Lower leg skin (tissue), 4 donors: ENCODE data around the gene IL12B. TPM values are rescaled to one million over a fixed set of nuclear protein-coding genes. Genes with fewer than 3 reads are reported as not detected.
"Not testable (repeated sequence)": the region's sequence is repeated elsewhere in the genome, so short reads cannot be mapped to it uniquely, and the experiment has no call there.

Experiments
- DNase-seq, 2 donors: peaks; one replicate each; pipeline ENCODE4 v3.0.0-alpha.2; 2019; ENCODE audit warnings: low spot score in 2 of 2
- H3K4me3 ChIP-seq: fragments of 200-600 bp; sonication (generic); 2 replicates; pipeline ENCODE4 v1.5.1; 2017; ENCODE audit warnings: mild to moderate bottlenecking, low read depth; ENCODE audit not compliant: poor library complexity, severe bottlenecking
- CTCF ChIP-seq, 3 donors: fragments of 450-650 bp; IDR thresholded peaks; one replicate each; pipeline ENCODE4 v1.5.1; 2016; ENCODE audit warnings: antibody characterized with exemption in 3 of 3, mild to moderate bottlenecking in 3 of 3, moderate library complexity in 2 of 3
- POLR2A ChIP-seq, 2 donors: fragments of 450-650 bp; IDR thresholded peaks; one replicate each; pipeline ENCODE4 v1.6.1; 2016 to 2017; ENCODE audit warnings: antibody characterized with exemption in 2 of 2, mild to moderate bottlenecking in 1 of 2, moderate library complexity in 1 of 2
- WGBS, 2 donors: methylation state at CpG; one replicate each; pipeline ENCODE4 v1.1.5; 2018; 5-methylcytosine and 5-hydroxymethylcytosine counted together
- intact Hi-C: fragments of 100-400 bp; cut with DNase I; formaldehyde crosslinking; loops from one replicate; pipeline ENCODE4 v1.15.0; 2023; ENCODE audit warnings: low total_unique reads
- total RNA-seq, 4 donors: library from RNA; depleted of rRNA; stranded (reverse); fragments of >200 nt; gene quantifications; one replicate each; pipeline ENCODE4 v1.1.0, GENCODE V29; 2016

The IL12B gene
- total RNA-seq, 4 donors from 2014 or later, result not detected

- TF ChIP-seq CTCF (IDR thresholded peaks at IDR 0.05), result no peak
- TF ChIP-seq POLR2A (IDR thresholded peaks at IDR 0.05), result no peak
- intact Hi-C loops, result no loop called here
- 94 to 97% methylated on average over 5 of the region's 5 CpGs for whole genome bisulfite sequencing, 2 donors
These were observed 35.4 kb downstream of the IL12B start for GRCh38 chr5:159294921-159295320.

GRCh38 chr5:159290741-159291140 is 39.5 kb downstream of the IL12B start:
- WGBS, 2 donors, result 55 to 59% methylated on average over 4 of the region's 4 CpGs
- intact Hi-C loops, result no loop called here

More at GRCh38 chr5:159294921-159295320, 35.4 kb downstream of the IL12B start:
- DNase-seq, result no peak
- H3K4me3 ChIP-seq, result no peak overlapping the region

GRCh38 chr5:159286420-159287035 is 43.8 kb downstream of the IL12B start:
- no peak overlapping the region for H3K4me3 ChIP-seq
- no peak for DNase-seq
- TF ChIP-seq CTCF (IDR thresholded peaks at IDR 0.05), result no peak
- TF ChIP-seq POLR2A (IDR thresholded peaks at IDR 0.05), result no peak
- intact Hi-C loops, result no loop called here
- WGBS, 2 donors, result 46 to 47% methylated on average over 8 of the region's 8 CpGs

More at GRCh38 chr5:159290741-159291140, 39.5 kb downstream of the IL12B start:
- no peak for DNase-seq
- H3K4me3 ChIP-seq, result no peak overlapping the region
- no peak for TF ChIP-seq CTCF (IDR thresholded peaks at IDR 0.05)
- no peak for TF ChIP-seq POLR2A (IDR thresholded peaks at IDR 0.05)

GRCh38 chr5:159274676-159275075 is 55.6 kb downstream of the IL12B start:
- intact Hi-C loops, result no loop called here
- no peak for TF ChIP-seq CTCF (IDR thresholded peaks at IDR 0.05)
- no peak for DNase-seq
- no peak overlapping the region for H3K4me3 ChIP-seq

GRCh38 chr5:159273923-159274322 is 56.4 kb downstream of the IL12B start:
- no peak for DNase-seq
- intact Hi-C loops, result no loop called here
- no peak overlapping the region for H3K4me3 ChIP-seq
- TF ChIP-seq POLR2A (IDR thresholded peaks at IDR 0.05), result no peak
- TF ChIP-seq CTCF (IDR thresholded peaks at IDR 0.05), result no peak

- intact Hi-C loops, result no loop called here
- no peak overlapping the region for H3K4me3 ChIP-seq
- TF ChIP-seq CTCF (IDR thresholded peaks at IDR 0.05) (no peak), POLR2A (IDR thresholded peaks at IDR 0.05) (no peak)
- WGBS, 2 donors, result 87 to 93% methylated on average over 2 of the region's 2 CpGs
- no peak for DNase-seq
These were observed 60.6 kb downstream of the IL12B start for GRCh38 chr5:159269723-159270122.

GRCh38 chr5:159266764-159267163 is 63.5 kb downstream of the IL12B start:
- DNase-seq, intact Hi-C loops, H3K4me3 ChIP-seq: not testable (repeated sequence)
- WGBS, 2 donors, result 94 to 100% methylated on average over 2 of the region's 2 CpGs
